HepG2 (cell line): ENCODE results near the gene C11orf68. TPM values are rescaled to one million over a fixed set of nuclear protein-coding genes. Genes with fewer than 3 reads are reported as not detected.

Experiments
- BORCS8-MEF2B ChIP-seq: sonication (generic); formaldehyde crosslinking; IDR thresholded peaks from 2 replicates; pipeline ENCODE4 v1.8.0; 2022; ENCODE audit warnings: mild to moderate bottlenecking, missing genetic modification reagents
- DR1 ChIP-seq: sonication (generic); formaldehyde crosslinking; IDR thresholded peaks from 2 replicates; pipeline ENCODE4 v1.8.0; 2021; ENCODE audit warnings: mild to moderate bottlenecking, missing genetic modification reagents, inconsistent platforms
- ELF3 ChIP-seq: IDR thresholded peaks from 2 replicates; pipeline ENCODE4 v1.6.1; 2016; ENCODE audit warnings: missing genetic modification reagents, missing compliant biosample characterization
- KAT8 ChIP-seq: IDR thresholded peaks from 2 replicates; pipeline ENCODE4 v1.6.1; 2016; ENCODE audit warnings: missing genetic modification reagents, missing compliant biosample characterization
- MEF2D ChIP-seq: sonication (generic); formaldehyde crosslinking; IDR thresholded peaks from 2 replicates; pipeline ENCODE4 v1.5.1; 2020; ENCODE audit warnings: mild to moderate bottlenecking, missing genetic modification reagents
- NRL ChIP-seq: sonication (generic); formaldehyde crosslinking; IDR thresholded peaks from 2 replicates; pipeline ENCODE4 v1.5.0; 2020; ENCODE audit warnings: missing genetic modification reagents, mild to moderate bottlenecking, moderate library complexity, borderline replicate concordance
- SMYD3 ChIP-seq: sonication (generic); formaldehyde crosslinking; IDR thresholded peaks from 2 replicates; pipeline ENCODE4 v1.8.1; 2023; ENCODE audit warnings: mild to moderate bottlenecking, missing genetic modification reagents
- SOX13 ChIP-seq, 3 experiments: fragments of 450-650 bp in 1 of 3; sonication (generic) in 1 of 3; formaldehyde crosslinking in 1 of 3; IDR thresholded peaks in 2 of 3; conservative IDR thresholded peaks in 1 of 3; 2 replicates each; pipeline versions ENCODE4 v1.5.0 to v1.6.1; 2016 to 2020; ENCODE audit warnings: antibody characterized with exemption in 1 of 3, mild to moderate bottlenecking in 1 of 3, missing compliant biosample characterization in 1 of 3, missing genetic modification reagents in 1 of 3, moderate library complexity in 1 of 3
- SP4 ChIP-seq: sonication (generic); formaldehyde crosslinking; IDR thresholded peaks from 2 replicates; pipeline ENCODE4 v1.8.1; 2023; ENCODE audit warnings: mild to moderate bottlenecking, missing genetic modification reagents
- SPEN ChIP-seq: sonication (generic); formaldehyde crosslinking; IDR thresholded peaks from 2 replicates; pipeline ENCODE4 v1.5.1; 2020; ENCODE audit warnings: low read depth, mild to moderate bottlenecking, missing genetic modification reagents
- ZFP36L2 ChIP-seq: sonication (generic); formaldehyde crosslinking; IDR thresholded peaks from 2 replicates; pipeline ENCODE4 v1.4.0; 2020; ENCODE audit warnings: missing genetic modification reagents
- ZNF136 ChIP-seq: sonication (generic); formaldehyde crosslinking; IDR thresholded peaks from 2 replicates; pipeline ENCODE4 v1.8.1; 2022; ENCODE audit warnings: low read depth, mild to moderate bottlenecking, moderate library complexity, missing genetic modification reagents
- ZNF251 ChIP-seq: sonication (generic); formaldehyde crosslinking; IDR thresholded peaks from 2 replicates; pipeline ENCODE4 v1.9.0; 2021; ENCODE audit warnings: mild to moderate bottlenecking, missing genetic modification reagents
- ZNF501 ChIP-seq: sonication (generic); formaldehyde crosslinking; IDR thresholded peaks from 2 replicates; pipeline ENCODE4 v1.5.1; 2020; ENCODE audit warnings: mild to moderate bottlenecking, moderate library complexity, missing genetic modification reagents
- ZNF629 ChIP-seq: sonication (generic); formaldehyde crosslinking; conservative IDR thresholded peaks from 2 replicates; pipeline ENCODE4 v1.5.0; 2020; ENCODE audit warnings: missing genetic modification reagents
- ZNF788 ChIP-seq: sonication (generic); formaldehyde crosslinking; IDR thresholded peaks from 2 replicates; pipeline ENCODE4 v1.5.0; 2020; ENCODE audit warnings: mild to moderate bottlenecking, missing genetic modification reagents, borderline replicate concordance
- ZSCAN22 ChIP-seq: sonication (generic); formaldehyde crosslinking; IDR thresholded peaks from 2 replicates; pipeline ENCODE4 v1.4.0; 2020; ENCODE audit warnings: mild to moderate bottlenecking, missing genetic modification reagents
- polyA plus RNA-seq, 8 experiments: library from polyadenylated mRNA; depleted of rRNA in 3 of 8; stranded (reverse) in 7 of 8; unstranded in 1 of 8; fragments of >200 nt; fragmentation: Illumina TruSeq in 4 of 8; extraction: Trizol in 4 of 8; gene quantifications; 2 replicates each; pipeline versions ENCODE4 v1.2.1 to v1.2.3, GENCODE V29; 2011 to 2016; ENCODE audit warnings: low read depth in 4 of 8, missing spikeins in 1 of 8, mixed read lengths in 1 of 8; ENCODE audit not compliant: insufficient read depth in 1 of 8
- total RNA-seq, 5 experiments: library from RNA; depleted of rRNA; stranded (reverse); fragments of >200 nt; fragmentation: Illumina TruSeq; extraction: Trizol; gene quantifications; 2 replicates each; pipeline ENCODE4 v1.2.3, GENCODE V29; 2016; ENCODE audit warnings: low read depth in 1 of 5
- TF ChIP-seq, protein P1 (sequence below): sonication (generic); formaldehyde crosslinking; IDR thresholded peaks from 2 replicates; pipeline ENCODE4 v1.9.0; 2022; ENCODE audit warnings: missing genetic modification reagents, mild to moderate bottlenecking, borderline replicate concordance
- TF ChIP-seq, protein P2 (sequence below): sonication (generic); formaldehyde crosslinking; IDR thresholded peaks from 2 replicates; pipeline ENCODE4 v1.4.0; 2020; ENCODE audit warnings: missing genetic modification reagents, mild to moderate bottlenecking, borderline replicate concordance
- TF ChIP-seq, protein P3 (sequence below), 2 experiments: IDR thresholded peaks; 2 replicates each; pipeline ENCODE4 v1.6.1; 2011 to 2012; ENCODE audit warnings: low read length in 2 of 2, borderline replicate concordance in 1 of 2, low read depth in 1 of 2, mild to moderate bottlenecking in 1 of 2, moderate library complexity in 1 of 2

C11orf68 gene
- total and polyA plus RNA-seq, 2 of the 13 experiments (the other 11 are each of a cell fraction or from before 2014, with no cell fraction given): 8.4 to 28.3 TPM

DNA sequence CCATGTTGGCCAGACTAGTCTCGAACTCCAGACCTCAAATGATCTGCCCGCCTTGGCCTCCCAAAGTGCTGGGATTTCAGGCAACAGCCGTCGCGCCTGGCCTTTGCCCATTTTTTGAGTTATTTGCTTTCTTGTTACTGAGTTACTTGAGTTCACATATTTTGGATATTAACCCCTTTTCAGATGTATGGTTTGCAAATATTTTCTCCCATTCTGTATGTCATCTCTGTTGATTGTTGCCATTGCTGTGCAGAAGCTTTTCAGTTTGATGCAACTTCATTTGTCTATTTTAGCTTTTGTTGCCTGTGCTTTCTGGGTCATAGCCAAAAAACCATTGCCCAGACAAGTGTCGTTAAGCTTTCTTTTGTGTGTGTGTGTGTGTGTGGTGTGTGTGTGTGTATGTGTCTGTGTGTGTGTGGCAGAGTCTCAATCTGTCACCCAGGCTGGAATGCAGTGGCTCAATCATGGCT, 33.2 kb upstream of the C11orf68 start (continued):
- TF ChIP-seq NRL (CRISPR knock-in tag): no peak
- TF ChIP-seq MEF2D (CRISPR knock-in tag): no peak
- TF ChIP-seq SP4 (CRISPR knock-in tag): no peak
- TF ChIP-seq ZNF136 (CRISPR knock-in tag): no peak
- TF ChIP-seq SOX13 (IDR thresholded peaks at IDR 0.05): no peak
- TF ChIP-seq SOX13 (CRISPR knock-in tag; conservative IDR thresholded peaks at IDR 0.05 in 1 of 2, IDR thresholded peaks at IDR 0.05 in 1 of 2): peak in 1 of 2 experiments; percentile 58; a peak in 2 of 4 replicates
- TF ChIP-seq, protein P1, sequence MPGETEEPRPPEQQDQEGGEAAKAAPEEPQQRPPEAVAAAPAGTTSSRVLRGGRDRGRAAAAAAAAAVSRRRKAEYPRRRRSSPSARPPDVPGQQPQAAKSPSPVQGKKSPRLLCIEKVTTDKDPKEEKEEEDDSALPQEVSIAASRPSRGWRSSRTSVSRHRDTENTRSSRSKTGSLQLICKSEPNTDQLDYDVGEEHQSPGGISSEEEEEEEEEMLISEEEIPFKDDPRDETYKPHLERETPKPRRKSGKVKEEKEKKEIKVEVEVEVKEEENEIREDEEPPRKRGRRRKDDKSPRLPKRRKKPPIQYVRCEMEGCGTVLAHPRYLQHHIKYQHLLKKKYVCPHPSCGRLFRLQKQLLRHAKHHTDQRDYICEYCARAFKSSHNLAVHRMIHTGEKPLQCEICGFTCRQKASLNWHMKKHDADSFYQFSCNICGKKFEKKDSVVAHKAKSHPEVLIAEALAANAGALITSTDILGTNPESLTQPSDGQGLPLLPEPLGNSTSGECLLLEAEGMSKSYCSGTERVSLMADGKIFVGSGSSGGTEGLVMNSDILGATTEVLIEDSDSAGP (CRISPR knock-in tag): no peak
- TF ChIP-seq, protein P2, sequence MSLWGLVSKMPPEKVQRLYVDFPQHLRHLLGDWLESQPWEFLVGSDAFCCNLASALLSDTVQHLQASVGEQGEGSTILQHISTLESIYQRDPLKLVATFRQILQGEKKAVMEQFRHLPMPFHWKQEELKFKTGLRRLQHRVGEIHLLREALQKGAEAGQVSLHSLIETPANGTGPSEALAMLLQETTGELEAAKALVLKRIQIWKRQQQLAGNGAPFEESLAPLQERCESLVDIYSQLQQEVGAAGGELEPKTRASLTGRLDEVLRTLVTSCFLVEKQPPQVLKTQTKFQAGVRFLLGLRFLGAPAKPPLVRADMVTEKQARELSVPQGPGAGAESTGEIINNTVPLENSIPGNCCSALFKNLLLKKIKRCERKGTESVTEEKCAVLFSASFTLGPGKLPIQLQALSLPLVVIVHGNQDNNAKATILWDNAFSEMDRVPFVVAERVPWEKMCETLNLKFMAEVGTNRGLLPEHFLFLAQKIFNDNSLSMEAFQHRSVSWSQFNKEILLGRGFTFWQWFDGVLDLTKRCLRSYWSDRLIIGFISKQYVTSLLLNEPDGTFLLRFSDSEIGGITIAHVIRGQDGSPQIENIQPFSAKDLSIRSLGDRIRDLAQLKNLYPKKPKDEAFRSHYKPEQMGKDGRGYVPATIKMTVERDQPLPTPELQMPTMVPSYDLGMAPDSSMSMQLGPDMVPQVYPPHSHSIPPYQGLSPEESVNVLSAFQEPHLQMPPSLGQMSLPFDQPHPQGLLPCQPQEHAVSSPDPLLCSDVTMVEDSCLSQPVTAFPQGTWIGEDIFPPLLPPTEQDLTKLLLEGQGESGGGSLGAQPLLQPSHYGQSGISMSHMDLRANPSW (CRISPR knock-in tag): no peak
- TF ChIP-seq, protein P3, sequence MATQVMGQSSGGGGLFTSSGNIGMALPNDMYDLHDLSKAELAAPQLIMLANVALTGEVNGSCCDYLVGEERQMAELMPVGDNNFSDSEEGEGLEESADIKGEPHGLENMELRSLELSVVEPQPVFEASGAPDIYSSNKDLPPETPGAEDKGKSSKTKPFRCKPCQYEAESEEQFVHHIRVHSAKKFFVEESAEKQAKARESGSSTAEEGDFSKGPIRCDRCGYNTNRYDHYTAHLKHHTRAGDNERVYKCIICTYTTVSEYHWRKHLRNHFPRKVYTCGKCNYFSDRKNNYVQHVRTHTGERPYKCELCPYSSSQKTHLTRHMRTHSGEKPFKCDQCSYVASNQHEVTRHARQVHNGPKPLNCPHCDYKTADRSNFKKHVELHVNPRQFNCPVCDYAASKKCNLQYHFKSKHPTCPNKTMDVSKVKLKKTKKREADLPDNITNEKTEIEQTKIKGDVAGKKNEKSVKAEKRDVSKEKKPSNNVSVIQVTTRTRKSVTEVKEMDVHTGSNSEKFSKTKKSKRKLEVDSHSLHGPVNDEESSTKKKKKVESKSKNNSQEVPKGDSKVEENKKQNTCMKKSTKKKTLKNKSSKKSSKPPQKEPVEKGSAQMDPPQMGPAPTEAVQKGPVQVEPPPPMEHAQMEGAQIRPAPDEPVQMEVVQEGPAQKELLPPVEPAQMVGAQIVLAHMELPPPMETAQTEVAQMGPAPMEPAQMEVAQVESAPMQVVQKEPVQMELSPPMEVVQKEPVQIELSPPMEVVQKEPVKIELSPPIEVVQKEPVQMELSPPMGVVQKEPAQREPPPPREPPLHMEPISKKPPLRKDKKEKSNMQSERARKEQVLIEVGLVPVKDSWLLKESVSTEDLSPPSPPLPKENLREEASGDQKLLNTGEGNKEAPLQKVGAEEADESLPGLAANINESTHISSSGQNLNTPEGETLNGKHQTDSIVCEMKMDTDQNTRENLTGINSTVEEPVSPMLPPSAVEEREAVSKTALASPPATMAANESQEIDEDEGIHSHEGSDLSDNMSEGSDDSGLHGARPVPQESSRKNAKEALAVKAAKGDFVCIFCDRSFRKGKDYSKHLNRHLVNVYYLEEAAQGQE (IDR thresholded peaks at IDR 0.05; ENCODE audit: borderline replicate concordance in 1 of 2, low read depth in 1 of 2, low read length in 2 of 2): no peak
- no peak for TF ChIP-seq ZSCAN22
- TF ChIP-seq SPEN (CRISPR knock-in tag): no peak
- TF ChIP-seq ZNF251 (CRISPR knock-in tag): no peak
- TF ChIP-seq ZNF501 (CRISPR knock-in tag): no peak
- TF ChIP-seq KAT8 (CRISPR knock-in tag): no peak
- no peak for TF ChIP-seq ZNF788 (CRISPR knock-in tag)
- TF ChIP-seq ELF3 (CRISPR knock-in tag): no peak
- no peak for TF ChIP-seq SMYD3
- no peak for TF ChIP-seq DR1 (CRISPR knock-in tag)
- no peak for TF ChIP-seq ZFP36L2 (CRISPR knock-in tag)
- peak; percentile 58; the same call in 1 of the 2 replicates for TF ChIP-seq ZNF629 (CRISPR knock-in tag)
- no peak for TF ChIP-seq BORCS8-MEF2B (CRISPR knock-in tag)
